Suprapubic skin (tissue), 4 donors: ENCODE data around the gene SF3A1. TPM values are rescaled to one million over a fixed set of nuclear protein-coding genes. Genes with fewer than 3 reads are reported as not detected.
A peak's percentile ranks its signal among the peaks of the same experiment; 100 is the strongest.

Experiments used
- DNase-seq, 2 donors: peaks; one replicate each; pipeline ENCODE4 v3.0.0-alpha.2; 2019; ENCODE audit warnings: low spot score in 2 of 2
- H3K27ac ChIP-seq: fragments of 200-600 bp; sonication (generic); one replicate; pipeline ENCODE4 v1.5.1; 2019
- H3K27me3 ChIP-seq: fragments of 200-600 bp; sonication (generic); one replicate; pipeline ENCODE4 v1.5.1; 2019
- H3K36me3 ChIP-seq: fragments of 200-600 bp; sonication (generic); one replicate; pipeline ENCODE4 v1.5.1; 2019
- H3K4me1 ChIP-seq: fragments of 200-600 bp; sonication (generic); one replicate; pipeline ENCODE4 v1.5.1; 2019
- H3K4me3 ChIP-seq: fragments of 200-600 bp; sonication (generic); one replicate; pipeline ENCODE4 v1.5.1; 2019; ENCODE audit warnings: mild to moderate bottlenecking
- H3K9me3 ChIP-seq: fragments of 200-600 bp; sonication (generic); one replicate; pipeline ENCODE4 v1.5.1; 2019
- CTCF ChIP-seq, 2 donors: fragments of 200-600 bp in 1 of 2; fragments of 450-650 bp in 1 of 2; sonication (generic) in 1 of 2; IDR thresholded peaks; one replicate each; pipeline ENCODE4 v1.5.1; 2016 to 2019; ENCODE audit warnings: antibody characterized with exemption in 2 of 2, mild to moderate bottlenecking in 1 of 2, moderate library complexity in 1 of 2
- EP300 ChIP-seq: sonication (generic); formaldehyde crosslinking; IDR thresholded peaks from one replicate; pipeline ENCODE4 v1.6.1; 2017; ENCODE audit warnings: antibody characterized with exemption
- POLR2A ChIP-seq, 2 donors: fragments of 450-650 bp; IDR thresholded peaks; one replicate each; pipeline ENCODE4 v1.6.1; 2017; ENCODE audit warnings: antibody characterized with exemption in 2 of 2, mild to moderate bottlenecking in 2 of 2, moderate library complexity in 2 of 2
- POLR2AphosphoS5 ChIP-seq, 3 donors: sonication (generic); formaldehyde crosslinking; IDR thresholded peaks; one replicate each; pipeline ENCODE4 v1.6.1; 2017; ENCODE audit warnings: antibody characterized with exemption in 3 of 3
- WGBS: methylation state at CpG from one replicate; pipeline ENCODE4 v1.1.5; 2018; 5-methylcytosine and 5-hydroxymethylcytosine counted together
- total RNA-seq, 4 donors: library from RNA; depleted of rRNA; stranded (reverse); fragments of >200 nt; gene quantifications; one replicate each; pipeline ENCODE4 v1.1.0, GENCODE V29; 2016

Gene SF3A1
- total RNA-seq, 4 donors from 2014 or later, result 112 to 208 (median 152) TPM

- TF ChIP-seq POLR2AphosphoS5 (IDR thresholded peaks at IDR 0.05), result no peak
- TF ChIP-seq POLR2A (IDR thresholded peaks at IDR 0.05), result no peak
- TF ChIP-seq EP300, result no peak
- no peak for TF ChIP-seq CTCF (IDR thresholded peaks at IDR 0.05)
- H3K36me3 ChIP-seq, result peaks cover 12% of the 10 kb centered on the region
- no peak overlapping the region for H3K27ac ChIP-seq
- no peak overlapping the region for H3K4me3 ChIP-seq
- H3K9me3 ChIP-seq, result no peaks in the 10 kb centered on the region
- no peaks in the 10 kb centered on the region for H3K27me3 ChIP-seq
- WGBS, result 100% methylated on average over 1 of the region's 1 CpG
- no peak for DNase-seq
- peaks cover 94% of the 10 kb centered on the region for H3K4me1 ChIP-seq
Measured at GRCh38 chr22:30317778-30318177, 38.9 kb downstream of the SF3A1 start.

DNA sequence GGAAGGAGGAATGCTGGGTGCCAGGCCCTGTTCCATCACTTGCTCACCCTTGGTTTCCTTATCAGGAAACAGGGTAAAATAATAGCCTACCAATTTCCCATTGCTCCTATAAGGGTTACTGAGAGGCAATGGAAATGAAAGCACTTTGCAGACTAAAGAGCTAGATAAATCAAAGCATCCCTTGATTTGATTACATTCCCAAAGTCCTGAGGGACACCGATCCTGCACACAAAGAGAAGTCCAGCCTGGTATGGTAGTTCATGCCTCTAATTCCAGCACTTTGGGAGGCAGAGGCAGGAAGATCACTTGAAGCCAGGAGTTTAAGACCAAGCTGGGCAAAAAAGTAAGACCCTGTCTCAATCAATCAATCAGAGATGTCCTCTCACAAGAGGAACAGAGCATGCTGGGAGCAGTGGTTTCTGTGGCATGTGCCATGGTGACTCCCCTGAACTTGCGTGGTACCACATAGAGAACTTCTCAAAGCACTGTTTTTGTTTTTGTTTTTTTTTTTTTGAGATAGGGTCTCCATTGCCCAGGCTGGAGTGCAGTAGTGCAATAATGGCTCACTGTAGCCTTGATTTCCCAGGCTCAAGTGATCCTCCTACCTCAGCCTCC lies 40.6 kb downstream of the SF3A1 start:
- H3K27ac ChIP-seq, result no peak overlapping the region
- H3K4me1 ChIP-seq, result peaks cover 98% of the 10 kb centered on the region
- H3K36me3 ChIP-seq, result peaks cover 12% of the 10 kb centered on the region
- H3K9me3 ChIP-seq, result no peaks in the 10 kb centered on the region
- H3K27me3 ChIP-seq, result no peaks in the 10 kb centered on the region
- no peak for DNase-seq
- WGBS, result 93% methylated on average over 2 of the region's 2 CpGs
- no peak overlapping the region for H3K4me3 ChIP-seq
- TF ChIP-seq POLR2A (IDR thresholded peaks at IDR 0.05) (no peak), CTCF (IDR thresholded peaks at IDR 0.05) (no peak), POLR2AphosphoS5 (IDR thresholded peaks at IDR 0.05) (no peak), EP300 (no peak)

- H3K36me3 ChIP-seq, result peaks cover 10% of the 10 kb centered on the region
Measured at GRCh38 chr22:30314915-30315314, 41.8 kb downstream of the SF3A1 start.

GRCh38 chr22:30313527-30314363 lies 42.9 kb downstream of the SF3A1 start:
- H3K36me3 ChIP-seq, result peaks cover 5% of the 10 kb centered on the region
- H3K4me1 ChIP-seq, result peaks cover 98% of the 10 kb centered on the region
- H3K9me3 ChIP-seq, result no peaks in the 10 kb centered on the region
- H3K4me3 ChIP-seq, result no peak overlapping the region
- H3K27ac ChIP-seq, result peak overlapping the region; percentile 5
- H3K27me3 ChIP-seq, result no peaks in the 10 kb centered on the region
- no peak for DNase-seq
- no peak for TF ChIP-seq CTCF (IDR thresholded peaks at IDR 0.05)
- TF ChIP-seq POLR2A (IDR thresholded peaks at IDR 0.05), result no peak
- TF ChIP-seq POLR2AphosphoS5 (IDR thresholded peaks at IDR 0.05), result no peak
- TF ChIP-seq EP300, result no peak
- WGBS, result 85% methylated on average over 4 of the region's 8 CpGs

More at GRCh38 chr22:30314915-30315314, 41.8 kb downstream of the SF3A1 start:
- Histone ChIP-seq H3K4me1 (peaks cover 98% of the 10 kb centered on the region), H3K27me3 (no peaks in the 10 kb centered on the region), H3K4me3 (no peak overlapping the region), H3K9me3 (no peaks in the 10 kb centered on the region), H3K27ac (peak overlapping the region; percentile 5)
- no peak for TF ChIP-seq POLR2A (IDR thresholded peaks at IDR 0.05)
- TF ChIP-seq CTCF (IDR thresholded peaks at IDR 0.05), result no peak
- TF ChIP-seq EP300, result no peak
- TF ChIP-seq POLR2AphosphoS5 (IDR thresholded peaks at IDR 0.05), result no peak
- DNase-seq, result no peak
- WGBS, result 86% methylated on average over 4 of the region's 8 CpGs

DNA sequence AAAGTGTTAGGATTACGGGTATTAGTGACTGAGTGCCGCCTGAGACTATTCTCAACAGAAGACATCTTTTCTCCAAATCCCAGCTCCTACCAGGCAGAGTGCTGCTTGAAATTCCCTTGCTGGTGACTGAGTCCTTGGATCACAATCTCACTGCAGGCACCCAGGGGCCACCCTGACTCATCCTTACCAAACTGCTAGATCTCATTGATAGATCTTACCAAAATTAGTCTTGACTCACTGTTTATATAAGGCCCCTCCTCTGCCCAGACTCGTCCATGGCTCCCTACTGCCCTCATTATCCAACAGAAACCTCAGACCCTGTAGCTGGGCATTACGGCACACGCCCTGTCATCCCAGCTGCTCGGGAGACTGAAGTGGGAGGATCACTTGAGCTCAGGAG lies 44.6 kb downstream of the SF3A1 start:
- Histone ChIP-seq H3K4me1 (peaks cover 98% of the 10 kb centered on the region), H3K4me3 (no peak overlapping the region), H3K27ac (peak overlapping the region; percentile 87), H3K9me3 (no peaks in the 10 kb centered on the region), H3K36me3 (peaks cover 3% of the 10 kb centered on the region), H3K27me3 (no peaks in the 10 kb centered on the region)
- WGBS, result 48% methylated on average over 6 of the region's 6 CpGs
- DNase-seq, result no peak
- TF ChIP-seq POLR2AphosphoS5 (IDR thresholded peaks at IDR 0.05) (no peak), EP300 (no peak), POLR2A (IDR thresholded peaks at IDR 0.05) (no peak), CTCF (IDR thresholded peaks at IDR 0.05) (no peak)
